OCI-LY7 (cell line): Measurements from ENCODE around the gene ARV1. TPM values are rescaled to one million over a fixed set of nuclear protein-coding genes. Genes with fewer than 3 reads are reported as not detected.

Experiments
- BruUV-seq: library from RNA; stranded (reverse); fragments of 400-500 nt; replicated peaks from 2 replicates; lab custom pipeline; 2021; lab: Mats Ljungman, UMichigan
- CTCF ChIA-PET: fragments of 300-600 bp; sonication (Branson Sonifier 250); formaldehyde crosslinking; loops from one replicate; lab custom pipeline; 2022; ENCODE audit warnings: antibody characterized with exemption; ENCODE audit not compliant: unreplicated experiment; lab: Charles Lee
- POLR2A ChIA-PET: fragments of 300-600 bp; sonication (Branson Sonifier 250); formaldehyde crosslinking; loops from one replicate; lab custom pipeline; 2022; ENCODE audit warnings: antibody characterized with exemption; lab: Charles Lee
- DNase-seq: peaks from one replicate; pipeline ENCODE4 v3.0.0-alpha.2; 2015; ENCODE audit warnings: low spot score
- H2AFZ ChIP-seq: fragments of 200-600 bp; sonication (generic), shearing (Covaris generic); 2 replicates; pipeline ENCODE4 v1.6.1; 2014; ENCODE audit warnings: mild to moderate bottlenecking, antibody characterized with exemption, low read length, moderate library complexity
- H3K27ac ChIP-seq: fragments of 200-600 bp; sonication (generic); 2 replicates; pipeline ENCODE4 v1.5.1; 2014; ENCODE audit warnings: mixed run types, low read depth, mild to moderate bottlenecking, moderate library complexity, low read length, inconsistent platforms; ENCODE audit not compliant: poor library complexity, severe bottlenecking
- H3K36me3 ChIP-seq: fragments of 200-600 bp; sonication (generic); 2 replicates; pipeline ENCODE4 v1.6.1; 2014; ENCODE audit warnings: mild to moderate bottlenecking, antibody characterized with exemption, low read length, moderate library complexity, mixed read lengths; ENCODE audit not compliant: insufficient read depth
- H3K4me1 ChIP-seq: fragments of 200-600 bp; sonication (generic); 2 replicates; pipeline ENCODE4 v1.5.1; 2014; ENCODE audit warnings: mild to moderate bottlenecking, low read length; ENCODE audit not compliant: insufficient read depth, poor library complexity, severe bottlenecking
- H3K4me2 ChIP-seq: fragments of 200-600 bp; sonication (generic); 2 replicates; pipeline ENCODE4 v1.6.1; 2014; ENCODE audit warnings: mild to moderate bottlenecking, low read length
- H3K4me3 ChIP-seq: fragments of 200-600 bp; sonication (generic); 2 replicates; pipeline ENCODE4 v1.5.1; 2014; ENCODE audit warnings: mild to moderate bottlenecking, low read depth, low read length; ENCODE audit not compliant: poor library complexity, severe bottlenecking
- H3K79me2 ChIP-seq: fragments of 200-600 bp; sonication (generic); 2 replicates; pipeline ENCODE4 v1.6.1; 2016; ENCODE audit warnings: low read depth, mild to moderate bottlenecking, low read length, moderate library complexity, mixed read lengths; ENCODE audit not compliant: insufficient read depth
- H3K9me2 ChIP-seq: fragments of 200-600 bp; sonication (generic); 2 replicates; pipeline ENCODE4 v1.6.1; 2016; ENCODE audit warnings: mild to moderate bottlenecking, low read length, mixed read lengths; ENCODE audit not compliant: insufficient read depth
- H3K9me3 ChIP-seq: fragments of 200-600 bp; sonication (generic); 2 replicates; pipeline ENCODE4 v1.6.1; 2014; ENCODE audit warnings: mild to moderate bottlenecking, mixed run types, low read length, mixed read lengths
- H4K20me1 ChIP-seq: fragments of 200-600 bp; sonication (generic); 2 replicates; pipeline ENCODE4 v1.6.1; 2014; ENCODE audit warnings: mild to moderate bottlenecking, antibody characterized with exemption, low read length, moderate library complexity, mixed read lengths; ENCODE audit not compliant: insufficient read depth
- EZH2phosphoT487 ChIP-seq: fragments of 200-600 bp; sonication (generic); IDR thresholded peaks from 2 replicates; pipeline ENCODE4 v1.6.1; 2018; ENCODE audit warnings: low read depth, borderline replicate concordance, mild to moderate bottlenecking, mixed run types, antibody characterized with exemption, low read length, moderate library complexity, mixed read lengths
- intact Hi-C: fragments of 100-400 bp; cut with micrococcal nuclease; formaldehyde crosslinking; loops from one replicate; pipeline ENCODE4 v1.10.0; 2022; ENCODE audit not compliant: unreplicated experiment
- total RNA-seq, 2 experiments: library from RNA; depleted of rRNA in 1 of 2; stranded (reverse); fragments of >200 nt in 1 of 2; shearing (Covaris generic) in 1 of 2; gene quantifications; 2 replicates each; pipeline ENCODE4 v1.2.3, GENCODE V29; 2014 to 2022
- TF ChIP-seq, protein P1 (sequence below): fragments of 200-600 bp; sonication (generic); conservative IDR thresholded peaks from 2 replicates; pipeline ENCODE4 v1.5.1; 2014; ENCODE audit warnings: mild to moderate bottlenecking, antibody characterized with exemption, low read length, moderate library complexity, mixed read lengths

ARV1 gene
- total RNA-seq, 2 experiments from 2014 or later: 15.1 to 21.2 TPM

DNA sequence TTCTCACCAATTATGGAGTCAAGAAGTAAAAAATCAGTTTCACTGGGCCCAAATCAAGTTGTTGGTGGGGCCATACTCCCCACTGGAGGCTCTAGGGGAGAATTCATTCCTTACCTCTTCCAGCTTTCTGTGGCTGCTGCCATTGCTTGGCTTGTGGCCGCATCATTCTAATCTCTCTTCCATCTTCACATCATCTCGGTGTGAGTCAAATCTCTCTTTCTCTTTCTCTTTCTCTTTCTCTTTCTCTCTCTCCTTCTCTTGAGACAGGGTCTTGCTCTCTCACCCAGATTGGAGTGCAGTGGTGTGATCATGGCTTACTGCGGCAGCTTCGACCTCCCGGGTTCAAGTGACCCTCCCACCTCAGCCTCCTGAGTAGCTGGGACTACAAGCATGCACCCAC is 33.1 kb downstream of the ARV1 start:
- intact Hi-C loops: no loop called here
- Histone ChIP-seq H3K27ac (no peak overlapping the region), H3K4me2 (no peak overlapping the region), H3K4me1 (no peaks in the 10 kb centered on the region), H3K4me3 (no peak overlapping the region), H4K20me1 (no peaks in the 10 kb centered on the region), H2AFZ (no peak overlapping the region), H3K9me3 (no peaks in the 10 kb centered on the region), H3K79me2 (no peaks in the 10 kb centered on the region), H3K36me3 (no peaks in the 10 kb centered on the region), H3K9me2 (no peaks in the 10 kb centered on the region)
- DNase-seq: no peak
- TF ChIP-seq EZH2phosphoT487: no peak
- TF ChIP-seq, protein P1, sequence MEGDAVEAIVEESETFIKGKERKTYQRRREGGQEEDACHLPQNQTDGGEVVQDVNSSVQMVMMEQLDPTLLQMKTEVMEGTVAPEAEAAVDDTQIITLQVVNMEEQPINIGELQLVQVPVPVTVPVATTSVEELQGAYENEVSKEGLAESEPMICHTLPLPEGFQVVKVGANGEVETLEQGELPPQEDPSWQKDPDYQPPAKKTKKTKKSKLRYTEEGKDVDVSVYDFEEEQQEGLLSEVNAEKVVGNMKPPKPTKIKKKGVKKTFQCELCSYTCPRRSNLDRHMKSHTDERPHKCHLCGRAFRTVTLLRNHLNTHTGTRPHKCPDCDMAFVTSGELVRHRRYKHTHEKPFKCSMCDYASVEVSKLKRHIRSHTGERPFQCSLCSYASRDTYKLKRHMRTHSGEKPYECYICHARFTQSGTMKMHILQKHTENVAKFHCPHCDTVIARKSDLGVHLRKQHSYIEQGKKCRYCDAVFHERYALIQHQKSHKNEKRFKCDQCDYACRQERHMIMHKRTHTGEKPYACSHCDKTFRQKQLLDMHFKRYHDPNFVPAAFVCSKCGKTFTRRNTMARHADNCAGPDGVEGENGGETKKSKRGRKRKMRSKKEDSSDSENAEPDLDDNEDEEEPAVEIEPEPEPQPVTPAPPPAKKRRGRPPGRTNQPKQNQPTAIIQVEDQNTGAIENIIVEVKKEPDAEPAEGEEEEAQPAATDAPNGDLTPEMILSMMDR: no peak
- ChIA-PET CTCF (no interaction called here), POLR2A (no interaction called here)
- BruUV-seq: no TSS peak

DNA sequence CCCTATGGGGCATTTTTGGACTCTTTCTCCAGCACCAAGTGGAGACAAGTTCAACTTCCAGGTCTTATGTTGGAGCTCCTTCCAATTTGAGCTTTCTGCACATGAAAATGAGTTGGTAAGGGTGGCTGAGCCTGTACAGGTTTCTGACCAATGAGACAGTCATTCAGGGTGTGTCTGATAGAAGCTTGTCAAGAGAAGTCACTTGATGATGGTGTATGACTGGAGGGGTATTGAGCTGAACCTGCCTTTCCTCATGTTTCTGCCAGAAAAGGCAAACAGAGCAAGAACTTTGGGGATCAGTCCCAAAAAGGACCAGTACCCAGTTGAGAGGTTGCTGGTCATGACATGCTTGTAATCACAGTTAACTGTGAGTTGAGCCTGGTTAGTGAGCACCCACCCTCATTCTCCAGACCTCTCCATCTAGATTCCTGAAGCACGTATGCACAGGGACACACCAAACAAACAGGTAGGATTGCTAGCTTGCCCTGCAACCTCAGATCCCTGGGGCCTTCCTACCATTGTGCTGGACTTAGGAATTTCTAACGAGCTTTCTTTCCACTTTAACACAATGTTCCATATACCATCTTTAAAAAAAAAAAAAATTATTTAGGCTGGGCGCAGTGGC is 34.6 kb downstream of the ARV1 start:
- POLR2A ChIA-PET: interaction anchor here (0.7 kb wide), 1 partner anchor 17 kb away, joined by 3 read pairs; no protein-coding TSS in a partner anchor
- no peak overlapping the region for H3K4me3 ChIP-seq
- DNase-seq: no peak
- no peaks in the 10 kb centered on the region for H3K79me2 ChIP-seq
- BruUV-seq: no TSS peak
- no peaks in the 10 kb centered on the region for H4K20me1 ChIP-seq
- H2AFZ ChIP-seq: no peak overlapping the region
- H3K9me3 ChIP-seq: no peaks in the 10 kb centered on the region
- no peak overlapping the region for H3K4me2 ChIP-seq
- H3K4me1 ChIP-seq: no peaks in the 10 kb centered on the region
- no peaks in the 10 kb centered on the region for H3K9me2 ChIP-seq
- H3K36me3 ChIP-seq: no peaks in the 10 kb centered on the region
- intact Hi-C loops: no loop called here
- CTCF ChIA-PET: no interaction called here
- no peak overlapping the region for H3K27ac ChIP-seq
- TF ChIP-seq EZH2phosphoT487: no peak
- TF ChIP-seq, protein P1: no peak

DNA sequence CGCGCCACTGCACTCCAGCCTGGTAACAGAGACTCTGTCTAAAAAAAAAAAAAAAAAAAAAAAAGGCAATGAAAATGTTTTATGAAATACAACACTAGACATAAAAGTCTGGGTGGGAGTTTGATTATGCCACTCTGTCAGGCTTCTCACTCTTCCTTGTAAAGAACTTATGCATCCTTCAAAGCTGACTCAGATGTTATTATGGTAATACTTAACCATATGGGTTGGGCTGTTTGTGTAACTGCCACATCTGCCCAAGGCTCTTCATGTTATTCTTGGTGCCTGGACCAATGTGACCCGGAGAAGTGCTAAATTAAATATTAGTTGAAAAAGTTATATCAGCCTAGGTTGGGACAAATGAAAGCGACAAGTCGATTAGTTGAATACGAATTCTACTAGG is 37.3 kb downstream of the ARV1 start:
- Histone ChIP-seq H3K4me1 (no peaks in the 10 kb centered on the region), H3K4me3 (no peak overlapping the region), H3K9me3 (no peaks in the 10 kb centered on the region), H4K20me1 (no peaks in the 10 kb centered on the region), H3K9me2 (no peaks in the 10 kb centered on the region), H2AFZ (no peak overlapping the region), H3K27ac (no peak overlapping the region), H3K79me2 (no peaks in the 10 kb centered on the region), H3K36me3 (no peaks in the 10 kb centered on the region), H3K4me2 (no peak overlapping the region)
- ChIA-PET CTCF (no interaction called here), POLR2A (no interaction called here)
- TF ChIP-seq, protein P1: no peak
- TF ChIP-seq EZH2phosphoT487: no peak
- intact Hi-C loops: no loop called here
- no peak for DNase-seq
- BruUV-seq: no TSS peak
